DND-41 (cell line): ENCODE results near the gene METTL9.

Experiments
- ATAC-seq: fragments of 200-7000 bp; cut with Tn5 transposase; 3 replicates; pipeline ENCODE4 v1.9.1; 2021; ENCODE audit warnings: low read depth; ENCODE audit not compliant: insufficient read depth
- DNase-seq: peaks from one replicate; pipeline ENCODE4 v3.0.0-alpha.2; 2020
- H2AFZ ChIP-seq: 2 replicates; pipeline ENCODE4 v1.6.0; 2012; ENCODE audit warnings: low read depth, low read length
- H3K27ac ChIP-seq: 2 replicates; pipeline ENCODE4 v1.5.1; 2012; ENCODE audit warnings: low read length, inconsistent platforms
- H3K27me3 ChIP-seq: fragments of 200-600 bp; sonication (generic); 2 replicates; pipeline ENCODE4 v1.6.0; 2012; ENCODE audit warnings: low read length, mild to moderate bottlenecking, inconsistent platforms; ENCODE audit not compliant: insufficient read depth, poor library complexity
- H3K36me3 ChIP-seq: 2 replicates; pipeline ENCODE4 v1.5.1; 2012; ENCODE audit warnings: low read length, inconsistent platforms; ENCODE audit not compliant: insufficient read depth
- H3K4me1 ChIP-seq: 2 replicates; pipeline ENCODE4 v1.5.1; 2012; ENCODE audit warnings: mild to moderate bottlenecking, low read length; ENCODE audit not compliant: insufficient read depth
- H3K4me2 ChIP-seq: 2 replicates; pipeline ENCODE4 v1.6.0; 2012; ENCODE audit warnings: mild to moderate bottlenecking, moderate library complexity, low read length, inconsistent platforms; ENCODE audit not compliant: insufficient read depth
- H3K4me3 ChIP-seq, 2 experiments: fragments of 200-600 bp in 1 of 2; shearing (Covaris generic) in 1 of 2; 2 replicates each; pipeline ENCODE4 v1.5.1; 2012 to 2016; ENCODE audit warnings: inconsistent platforms in 2 of 2, low read length in 2 of 2, mild to moderate bottlenecking in 2 of 2, low read depth in 1 of 2, moderate library complexity in 1 of 2
- H3K79me2 ChIP-seq: 2 replicates; pipeline ENCODE4 v1.6.0; 2012; ENCODE audit warnings: low read length, inconsistent platforms; ENCODE audit not compliant: insufficient read depth
- H3K9ac ChIP-seq: 2 replicates; pipeline ENCODE4 v1.6.0; 2012; ENCODE audit warnings: low read depth, mild to moderate bottlenecking, inconsistent platforms, low read length, moderate library complexity
- H3K9me3 ChIP-seq: 2 replicates; pipeline ENCODE4 v1.5.1; 2012; ENCODE audit warnings: low read length, moderate library complexity, mild to moderate bottlenecking, inconsistent platforms; ENCODE audit not compliant: insufficient read depth, severe bottlenecking
- H4K20me1 ChIP-seq: 2 replicates; pipeline ENCODE4 v1.6.0; 2012; ENCODE audit warnings: low read length; ENCODE audit not compliant: insufficient read depth
- CTCF ChIP-seq: IDR thresholded peaks from 2 replicates; pipeline ENCODE4 v1.5.1; 2012; ENCODE audit warnings: borderline replicate concordance, low read length, moderate library complexity, mild to moderate bottlenecking; ENCODE audit not compliant: poor library complexity, severe bottlenecking; ENCODE audit errors: extremely low read depth
- EZH2 ChIP-seq: IDR thresholded peaks from 3 replicates; pipeline ENCODE4 v1.6.1; 2012; ENCODE audit warnings: borderline replicate concordance, low read depth, mild to moderate bottlenecking, moderate library complexity, low read length, inconsistent platforms; ENCODE audit not compliant: severe bottlenecking

Gene METTL9

GRCh38 chr16:21619765-21620425, 20.5 kb downstream of the METTL9 start:
- H3K9me3 ChIP-seq, result no peaks in the 10 kb centered on the region
- ATAC-seq (no peak), DNase-seq (no peak)
- peaks cover 8% of the 10 kb centered on the region for H4K20me1 ChIP-seq
- no peak overlapping the region for H3K27ac ChIP-seq
- H3K27me3 ChIP-seq, result no peaks in the 10 kb centered on the region
- TF ChIP-seq CTCF (no peak), EZH2 (no peak)
- H3K79me2 ChIP-seq, result peaks cover 38% of the 10 kb centered on the region
- H2AFZ ChIP-seq, result no peak overlapping the region
- H3K9ac ChIP-seq, result no peak overlapping the region
- no peak overlapping the region for H3K4me3 ChIP-seq
- H3K4me2 ChIP-seq, result no peak overlapping the region
- H3K4me1 ChIP-seq, result no peaks in the 10 kb centered on the region
- H3K36me3 ChIP-seq, result peaks cover 60% of the 10 kb centered on the region

- ATAC-seq, result no peak
- Histone ChIP-seq H3K9me3 (no peaks in the 10 kb centered on the region), H3K4me1 (no peaks in the 10 kb centered on the region), H3K27me3 (no peaks in the 10 kb centered on the region), H3K4me3 (no peak overlapping the region), H3K27ac (no peak overlapping the region), H3K9ac (no peak overlapping the region), H4K20me1 (peaks cover 8% of the 10 kb centered on the region; the same call in 1 of the 2 replicates), H3K36me3 (peaks cover 59% of the 10 kb centered on the region), H3K4me2 (no peak overlapping the region), H3K79me2 (peaks cover 31% of the 10 kb centered on the region), H2AFZ (no peak overlapping the region)
- TF ChIP-seq EZH2 (no peak), CTCF (no peak)
- no peak for DNase-seq
These were observed 21.2 kb downstream of the METTL9 start for GRCh38 chr16:21620592-21620991.

- no peak overlapping the region for H3K27ac ChIP-seq
- H3K4me1 ChIP-seq, result peaks cover 5% of the 10 kb centered on the region; the same call in 1 of the 2 replicates
- H3K27me3 ChIP-seq, result no peaks in the 10 kb centered on the region
- H3K36me3 ChIP-seq, result peaks cover 67% of the 10 kb centered on the region
- peaks cover 20% of the 10 kb centered on the region for H3K79me2 ChIP-seq
- H3K9ac ChIP-seq, result no peak overlapping the region
- DNase-seq, result no peak
- H3K9me3 ChIP-seq, result no peaks in the 10 kb centered on the region
- no peak overlapping the region for H3K4me3 ChIP-seq
- H3K4me2 ChIP-seq, result no peak overlapping the region
- no peak for ATAC-seq
- TF ChIP-seq CTCF (no peak), EZH2 (no peak)
- H2AFZ ChIP-seq, result no peak overlapping the region
- no peaks in the 10 kb centered on the region for H4K20me1 ChIP-seq
These were observed 23.2 kb downstream of the METTL9 start for GRCh38 chr16:21622545-21622944.

- no peak for DNase-seq
- no peak overlapping the region for H3K4me2 ChIP-seq
- no peaks in the 10 kb centered on the region for H3K27me3 ChIP-seq
- peaks cover 5% of the 10 kb centered on the region; the same call in 1 of the 2 replicates for H3K4me1 ChIP-seq
- TF ChIP-seq CTCF, result no peak
- TF ChIP-seq EZH2, result no peak
- no peak overlapping the region for H3K4me3 ChIP-seq
- no peaks in the 10 kb centered on the region for H3K9me3 ChIP-seq
- ATAC-seq, result no peak
- H3K79me2 ChIP-seq, result peaks cover 22% of the 10 kb centered on the region
- H3K9ac ChIP-seq, result no peak overlapping the region
- peaks cover 75% of the 10 kb centered on the region for H3K36me3 ChIP-seq
- H4K20me1 ChIP-seq, result no peaks in the 10 kb centered on the region
- H2AFZ ChIP-seq, result no peak overlapping the region
- no peak overlapping the region for H3K27ac ChIP-seq
These were observed 25.6 kb downstream of the METTL9 start for GRCh38 chr16:21625026-21625425.
